ENCODE data around the gene CNTRL. TPM values are rescaled to one million over a fixed set of nuclear protein-coding genes. Genes with fewer than 3 reads are reported as not detected.

CNTRL gene
- total RNA-seq, 2 experiments from 2014 or later: 80.8 to 84.3 TPM

DNA sequence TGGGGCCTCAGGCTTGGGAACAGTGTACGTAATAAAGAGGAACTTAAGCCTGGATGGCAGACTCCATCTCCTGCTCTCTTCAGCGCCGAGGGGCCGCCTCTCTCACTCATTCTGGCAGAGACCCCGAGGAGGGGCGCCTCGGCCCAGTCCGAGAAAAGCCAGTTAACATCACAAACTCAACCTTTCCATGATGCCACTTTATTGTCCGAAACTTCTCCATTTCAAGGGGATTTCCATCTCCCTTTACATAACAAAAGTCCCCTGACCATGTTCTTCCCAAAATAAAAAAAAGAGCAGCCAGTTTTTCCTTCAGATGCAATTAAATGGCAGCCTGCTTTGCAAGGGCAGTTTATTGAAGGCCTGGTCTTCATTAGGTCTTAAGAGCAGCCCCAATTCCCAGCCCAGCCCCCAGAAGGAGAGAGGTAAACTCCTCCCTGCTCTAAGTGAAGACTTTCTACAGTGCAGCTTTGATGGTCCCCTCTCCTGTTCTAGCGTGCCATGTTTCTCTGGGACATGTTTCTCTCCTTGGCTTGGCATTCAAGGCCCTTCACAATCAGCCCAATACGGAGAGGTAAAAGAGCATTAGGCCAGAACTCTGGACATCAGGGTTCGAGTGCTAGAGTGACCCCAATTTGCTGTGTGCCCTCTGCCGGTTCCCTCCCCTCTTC is 146.4 kb downstream of the CNTRL start:
- ChIA-PET CTCF (interaction anchor here (1.2 kb wide), 2 partner anchors 8 to 12 kb away, joined by 3 to 5 read pairs; no protein-coding TSS in a partner anchor), POLR2A (no interaction called here)
- no peaks in the 10 kb centered on the region for H3K9me3 Mint-ChIP-seq (ENCODE audit: insufficient read depth)
- peaks cover 7% of the 10 kb centered on the region for H3K4me1 Mint-ChIP-seq (ENCODE audit: low read depth)
- no peak for ATAC-seq
- no peak overlapping the region for H3K4me3 Mint-ChIP-seq
- no peak for DNase-seq
- H3K27ac Mint-ChIP-seq: no peak overlapping the region
- H3K36me3 Mint-ChIP-seq (ENCODE audit: low read depth): no peaks in the 10 kb centered on the region
- no peaks in the 10 kb centered on the region for H3K27me3 Mint-ChIP-seq (ENCODE audit: low read depth)

DNA sequence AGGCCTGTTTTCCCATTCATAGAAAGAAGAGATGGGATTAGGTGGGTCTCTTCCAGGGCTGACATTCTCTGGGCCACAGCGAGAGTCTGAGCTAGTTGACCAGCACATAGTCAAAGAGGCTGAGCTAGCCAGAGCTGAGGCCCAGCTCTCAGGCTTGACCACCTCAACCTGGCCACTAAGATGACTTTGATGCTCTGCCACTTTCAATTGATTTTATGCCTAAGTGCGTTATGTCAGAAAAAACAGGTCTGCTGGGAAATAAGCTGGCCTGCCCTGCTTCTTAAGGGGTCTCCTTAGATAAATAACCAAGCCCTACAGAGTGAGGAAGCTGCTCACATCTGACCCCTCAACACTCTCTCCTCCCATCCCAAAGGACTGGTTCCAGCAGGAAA is 146.9 kb downstream of the CNTRL start:
- Mint-ChIP-seq H3K4me3 (no peak overlapping the region), H3K27ac (no peak overlapping the region), H3K9me3 (ENCODE audit: insufficient read depth) (no peaks in the 10 kb centered on the region), H3K27me3 (ENCODE audit: low read depth) (no peaks in the 10 kb centered on the region), H3K36me3 (ENCODE audit: low read depth) (no peaks in the 10 kb centered on the region), H3K4me1 (ENCODE audit: low read depth) (peaks cover 2% of the 10 kb centered on the region)
- ATAC-seq: no peak
- POLR2A ChIA-PET: no interaction called here
- no peak for DNase-seq
- CTCF ChIA-PET: interaction anchor here (1.2 kb wide), 2 partner anchors 9 to 11 kb away, joined by 3 to 5 read pairs; no protein-coding TSS in a partner anchor

DNA sequence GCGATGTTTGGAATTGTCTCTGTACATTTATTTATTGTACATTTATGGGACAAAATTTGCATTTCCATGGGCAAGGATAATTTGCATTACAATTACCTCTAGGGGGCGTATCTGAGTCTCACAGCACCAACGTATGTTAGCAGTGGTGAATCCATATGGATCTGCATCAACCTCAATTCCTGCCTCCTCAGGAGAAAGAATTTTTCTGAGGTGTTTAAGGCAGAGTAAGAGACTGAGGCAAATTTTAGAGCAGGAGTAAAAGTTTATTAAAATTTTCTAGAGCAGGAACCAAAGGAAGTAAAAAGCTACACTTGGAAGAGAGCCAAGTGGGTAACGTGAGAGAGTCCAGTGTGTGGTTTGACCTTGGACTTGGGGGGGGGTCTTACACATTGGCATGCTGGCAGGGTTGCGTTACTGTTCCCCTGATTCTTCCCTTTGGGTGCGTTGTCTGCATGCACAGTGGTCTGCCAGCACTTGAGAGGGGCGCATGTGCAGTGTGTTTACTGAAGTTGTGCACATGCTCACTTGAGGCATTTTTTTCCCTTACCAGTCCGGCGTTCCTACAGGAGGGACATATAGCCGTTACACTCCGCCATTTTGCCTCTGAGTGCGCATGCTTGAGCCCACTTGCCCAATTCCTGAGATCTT is 147.9 kb downstream of the CNTRL start:
- H3K27me3 Mint-ChIP-seq (ENCODE audit: low read depth): no peaks in the 10 kb centered on the region
- H3K4me1 Mint-ChIP-seq (ENCODE audit: low read depth): no peaks in the 10 kb centered on the region
- H3K27ac Mint-ChIP-seq: no peak overlapping the region
- no peaks in the 10 kb centered on the region for H3K36me3 Mint-ChIP-seq (ENCODE audit: low read depth)
- no peaks in the 10 kb centered on the region for H3K9me3 Mint-ChIP-seq (ENCODE audit: insufficient read depth)
- POLR2A ChIA-PET: no interaction called here
- DNase-seq: no peak
- no peak for ATAC-seq
- CTCF ChIA-PET: interaction anchor here (0.6 to 3.4 kb wide), 4 partner anchors 9 to 1769 kb away, joined by 3 to 18 read pairs (median 4); no protein-coding TSS in a partner anchor
- H3K4me3 Mint-ChIP-seq: no peak overlapping the region

DNA sequence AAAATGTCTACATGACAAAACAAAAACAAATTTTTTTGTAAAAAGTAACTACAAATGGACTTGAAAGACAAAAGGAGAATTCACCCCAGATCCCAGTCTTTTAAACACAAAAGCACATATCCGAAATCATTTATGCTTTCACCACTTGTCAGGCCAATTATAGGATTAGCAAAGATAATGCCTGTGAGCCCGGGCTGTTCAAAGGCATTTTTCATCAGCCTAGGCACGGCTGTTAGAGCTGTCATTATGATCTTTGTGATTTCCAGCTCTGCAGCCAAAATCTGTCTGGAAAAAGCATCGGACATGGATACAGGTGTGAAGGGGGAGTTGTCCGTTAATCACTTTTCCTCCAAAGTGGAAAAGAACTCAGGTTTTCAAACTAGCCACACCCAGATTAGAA is 150.5 kb downstream of the CNTRL start:
- Mint-ChIP-seq H3K27me3 (ENCODE audit: low read depth) (no peaks in the 10 kb centered on the region), H3K4me1 (ENCODE audit: low read depth) (peaks cover 2% of the 10 kb centered on the region), H3K4me3 (no peak overlapping the region), H3K9me3 (ENCODE audit: insufficient read depth) (no peaks in the 10 kb centered on the region), H3K27ac (no peak overlapping the region), H3K36me3 (ENCODE audit: low read depth) (no peaks in the 10 kb centered on the region)
- no peak for DNase-seq
- ChIA-PET CTCF (interaction anchor here (1.5 to 3.4 kb wide), 2 partner anchors 12 to 53 kb away, joined by 5 to 18 read pairs; no protein-coding TSS in a partner anchor), POLR2A (no interaction called here)
- no peak for ATAC-seq

DNA sequence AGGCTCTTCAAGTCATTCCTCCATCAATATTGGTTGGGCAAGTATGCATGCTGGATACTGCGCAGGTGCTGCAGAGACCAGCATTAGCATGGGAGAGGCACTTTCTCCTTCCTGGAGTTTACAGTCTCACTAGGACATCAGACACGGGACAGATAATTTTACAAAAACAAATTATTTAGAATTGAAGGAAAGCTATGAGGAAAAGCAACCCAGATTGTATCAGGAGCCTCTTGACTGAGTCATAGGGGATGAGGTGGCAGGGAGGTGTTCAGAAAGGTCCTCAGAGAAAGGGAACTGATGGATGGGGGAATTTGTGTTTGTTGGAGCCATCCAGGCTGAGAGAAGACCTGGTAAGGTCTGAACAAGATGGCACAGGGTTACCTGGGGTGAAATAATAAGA is 151.4 kb downstream of the CNTRL start:
- Mint-ChIP-seq H3K4me3 (no peak overlapping the region), H3K9me3 (ENCODE audit: insufficient read depth) (no peaks in the 10 kb centered on the region), H3K27me3 (ENCODE audit: low read depth) (no peaks in the 10 kb centered on the region), H3K36me3 (ENCODE audit: low read depth) (no peaks in the 10 kb centered on the region), H3K4me1 (ENCODE audit: low read depth) (peaks cover 2% of the 10 kb centered on the region), H3K27ac (no peak overlapping the region)
- no peak for DNase-seq
- ATAC-seq: no peak
- POLR2A ChIA-PET: no interaction called here
- CTCF ChIA-PET: interaction anchor here (0.8 to 1.4 kb wide), 3 partner anchors 13 to 52 kb away, joined by 3 to 8 read pairs (median 6); no protein-coding TSS in a partner anchor

Other genes with a start within 250 kb of the CNTRL start
- 10 to 100 TPM; 47.9 to 50.7 TPM for gene PSMD5, start 232.0 kb upstream of the CNTRL start, total RNA-seq
- gene PHF19, start 197.8 kb upstream of the CNTRL start, total RNA-seq: 100 to 1,000 TPM; 273 to 290 TPM
- gene TRAF1, start 148.2 kb upstream of the CNTRL start, total RNA-seq: 10 to 100 TPM; 51.6 to 52.9 TPM
- 1 to 10 TPM; 1.3 to 2.3 TPM for gene C5, start 24.7 kb upstream of the CNTRL start, total RNA-seq
- gene RAB14, start 126.9 kb downstream of the CNTRL start, total RNA-seq: 10 to 100 TPM; 56.7 to 68.2 TPM
- gene GSN, start 193.2 kb downstream of the CNTRL start, total RNA-seq: 1 to 10 TPM; 4.0 to 4.2 TPM